Tongue (tissue), 2 donors: Measurements from ENCODE around the gene PIK3C2B. TPM values are rescaled to one million over a fixed set of nuclear protein-coding genes. Genes with fewer than 3 reads are reported as not detected.

Experiments used
- DNase-seq: peaks from one replicate; pipeline ENCODE4 v3.0.0-alpha.2; 2015
- total RNA-seq: library from RNA; depleted of rRNA; stranded (reverse); fragments of >200 nt; gene quantifications from one replicate; pipeline ENCODE4 v1.2.3, GENCODE V29; 2014

The PIK3C2B gene
- total RNA-seq, 1 donor from 2014 or later, result 32.3 TPM

DNA sequence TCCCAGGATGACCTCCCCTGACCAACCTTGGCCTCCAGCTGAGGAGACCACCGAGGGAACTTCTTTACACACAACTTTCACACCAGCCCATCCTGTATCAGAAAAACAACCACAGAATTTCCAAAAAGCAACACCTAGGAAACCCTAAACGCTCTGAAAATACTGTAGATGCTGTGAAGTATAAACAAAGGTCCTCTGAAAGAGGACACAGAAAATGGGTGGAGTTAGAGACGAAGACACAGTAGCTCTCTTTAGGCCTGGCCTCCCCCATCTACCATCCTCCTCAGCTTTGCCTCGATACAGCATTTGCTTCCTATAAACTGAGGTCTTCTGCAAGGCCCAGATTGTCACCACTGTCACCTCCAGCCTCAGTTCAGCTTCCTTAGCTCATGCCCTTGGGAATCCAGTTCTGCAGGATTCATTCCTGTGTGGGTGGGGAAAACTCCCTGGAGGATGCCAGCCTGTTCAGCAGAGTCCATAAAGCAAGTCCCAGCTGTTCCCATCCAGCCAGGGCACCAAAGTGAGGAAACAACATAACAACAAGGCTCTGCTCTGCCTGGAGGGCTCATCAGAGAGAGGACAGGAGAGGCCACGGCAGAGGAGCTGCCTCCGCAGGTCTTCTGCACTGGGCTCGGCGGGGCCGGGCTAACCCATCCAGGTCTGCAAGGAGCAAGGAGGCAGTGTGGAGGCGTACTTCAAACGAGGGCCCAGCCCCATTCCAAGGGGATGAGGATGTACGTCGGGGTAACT lies 15.0 kb downstream of the PIK3C2B start:
- DNase-seq, result peak; percentile 44

DNA sequence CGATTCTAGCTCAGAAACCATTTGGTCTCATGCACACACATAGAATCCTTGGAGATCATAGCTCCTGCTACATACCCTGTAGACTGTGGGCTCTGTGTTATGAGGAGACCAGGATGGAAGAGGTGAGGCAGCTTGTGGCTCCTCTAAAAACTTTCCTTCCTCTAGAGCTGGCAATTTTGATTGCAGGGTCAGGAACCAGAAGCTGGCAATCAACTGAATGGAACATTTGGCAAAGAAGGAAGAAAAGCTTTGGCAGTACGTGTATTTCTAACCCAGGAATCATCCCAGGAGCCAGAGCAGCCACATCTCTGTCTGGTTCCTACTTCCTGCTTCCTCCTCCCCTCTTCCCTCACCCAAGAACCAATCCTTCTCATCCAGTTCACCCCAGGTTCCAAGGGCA lies 15.7 kb downstream of the PIK3C2B start:
- DNase-seq, result no peak

- DNase-seq, result no peak
These were observed 16.3 kb downstream of the PIK3C2B start for GRCh38 chr1:204478172-204478899.

GRCh38 chr1:204477036-204477740 lies 17.4 kb downstream of the PIK3C2B start:
- no peak for DNase-seq

- no peak for DNase-seq
These were observed 18.0 kb downstream of the PIK3C2B start for GRCh38 chr1:204476563-204476962.

DNA sequence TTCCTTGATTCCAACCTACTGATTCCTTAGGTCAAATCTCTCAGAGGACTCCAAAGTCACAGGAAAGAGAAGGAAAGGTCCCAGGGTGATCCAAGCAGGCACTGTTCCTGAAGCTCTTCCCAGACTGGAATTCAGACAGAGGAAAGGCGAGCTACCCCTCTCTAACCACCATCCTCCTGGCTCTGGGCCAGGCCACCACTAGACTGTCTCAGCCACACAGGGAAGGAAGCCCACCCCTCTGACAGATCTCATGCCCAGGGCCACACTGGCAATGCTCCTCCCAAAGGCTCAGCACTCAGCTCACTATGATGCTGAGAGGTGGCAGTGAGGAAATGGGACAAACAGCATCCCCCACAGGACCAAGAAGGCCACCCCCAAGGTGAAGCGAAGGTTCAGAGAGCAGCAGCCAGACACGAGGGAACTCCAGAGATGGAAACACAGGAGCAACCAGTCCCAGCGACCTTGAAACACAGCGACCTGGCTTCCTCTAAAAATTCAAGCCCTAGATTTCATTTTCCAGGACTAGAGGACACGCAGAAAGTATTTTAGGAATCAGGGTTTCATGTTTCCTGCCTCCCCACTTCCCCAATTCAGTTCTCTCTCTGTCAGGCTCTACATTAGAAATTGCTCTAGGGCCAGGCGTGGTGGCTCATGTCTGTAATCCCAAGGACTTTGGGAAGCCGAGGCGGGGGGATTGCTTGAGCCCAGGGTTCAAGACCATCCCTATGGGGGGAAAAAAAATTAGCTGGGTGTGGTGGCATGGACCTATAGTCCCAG lies 18.8 kb downstream of the PIK3C2B start:
- DNase-seq, result peak; percentile 50

- DNase-seq, result no peak
These were observed 21.1 kb downstream of the PIK3C2B start for GRCh38 chr1:204473400-204473965.

GRCh38 chr1:204472660-204473059 lies 21.9 kb downstream of the PIK3C2B start:
- DNase-seq, result no peak

GRCh38 chr1:204471687-204472086 lies 22.9 kb downstream of the PIK3C2B start:
- DNase-seq, result no peak

GRCh38 chr1:204469304-204469703 lies 25.3 kb downstream of the PIK3C2B start:
- DNase-seq, result no peak

DNA sequence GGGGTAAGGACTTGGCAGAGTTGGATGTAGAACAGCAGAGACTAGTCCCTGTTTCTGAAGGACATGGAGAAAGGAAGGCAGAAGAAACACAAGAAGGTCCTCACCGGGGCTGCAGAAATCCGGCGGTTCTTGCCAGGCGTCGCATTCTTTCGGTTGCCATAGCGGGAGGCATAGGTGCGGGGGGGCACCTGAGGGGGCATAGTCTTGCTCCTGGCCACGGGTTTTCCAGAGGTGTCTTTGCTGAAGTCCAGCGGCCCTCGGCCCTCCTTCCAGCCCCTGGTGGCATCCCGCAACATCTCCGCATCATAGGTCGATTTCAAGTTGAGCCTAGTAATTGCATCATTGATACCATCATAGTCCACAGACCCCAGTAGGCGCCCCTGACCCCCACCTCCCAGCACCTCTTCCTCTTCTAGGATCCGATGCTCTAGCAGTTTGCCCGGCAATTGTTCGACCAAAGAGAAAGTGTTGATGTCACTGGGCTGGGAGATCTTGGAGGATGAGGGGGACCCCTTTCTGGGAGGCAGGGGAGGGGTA lies 25.8 kb downstream of the PIK3C2B start:
- no peak for DNase-seq

DNA sequence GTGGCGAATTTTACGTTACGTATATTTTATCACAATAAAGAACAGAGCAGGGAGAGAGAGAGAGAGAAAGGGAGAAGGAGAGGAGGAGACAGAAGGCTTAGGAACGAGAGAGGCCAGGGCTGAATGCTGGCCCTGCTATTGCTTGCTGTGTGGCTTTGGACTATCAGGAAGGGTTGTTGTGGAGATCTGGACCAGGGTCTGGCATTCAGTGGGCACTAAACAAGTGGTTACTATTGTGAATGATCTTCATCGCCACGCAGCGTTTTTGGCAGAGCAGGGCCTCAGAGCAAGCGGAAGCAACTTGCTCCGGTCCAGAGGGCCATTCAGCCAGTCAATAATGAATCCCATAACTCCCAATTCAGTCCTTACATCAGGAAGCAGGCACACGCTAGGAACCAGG lies 26.4 kb downstream of the PIK3C2B start:
- DNase-seq, result no peak

DNA sequence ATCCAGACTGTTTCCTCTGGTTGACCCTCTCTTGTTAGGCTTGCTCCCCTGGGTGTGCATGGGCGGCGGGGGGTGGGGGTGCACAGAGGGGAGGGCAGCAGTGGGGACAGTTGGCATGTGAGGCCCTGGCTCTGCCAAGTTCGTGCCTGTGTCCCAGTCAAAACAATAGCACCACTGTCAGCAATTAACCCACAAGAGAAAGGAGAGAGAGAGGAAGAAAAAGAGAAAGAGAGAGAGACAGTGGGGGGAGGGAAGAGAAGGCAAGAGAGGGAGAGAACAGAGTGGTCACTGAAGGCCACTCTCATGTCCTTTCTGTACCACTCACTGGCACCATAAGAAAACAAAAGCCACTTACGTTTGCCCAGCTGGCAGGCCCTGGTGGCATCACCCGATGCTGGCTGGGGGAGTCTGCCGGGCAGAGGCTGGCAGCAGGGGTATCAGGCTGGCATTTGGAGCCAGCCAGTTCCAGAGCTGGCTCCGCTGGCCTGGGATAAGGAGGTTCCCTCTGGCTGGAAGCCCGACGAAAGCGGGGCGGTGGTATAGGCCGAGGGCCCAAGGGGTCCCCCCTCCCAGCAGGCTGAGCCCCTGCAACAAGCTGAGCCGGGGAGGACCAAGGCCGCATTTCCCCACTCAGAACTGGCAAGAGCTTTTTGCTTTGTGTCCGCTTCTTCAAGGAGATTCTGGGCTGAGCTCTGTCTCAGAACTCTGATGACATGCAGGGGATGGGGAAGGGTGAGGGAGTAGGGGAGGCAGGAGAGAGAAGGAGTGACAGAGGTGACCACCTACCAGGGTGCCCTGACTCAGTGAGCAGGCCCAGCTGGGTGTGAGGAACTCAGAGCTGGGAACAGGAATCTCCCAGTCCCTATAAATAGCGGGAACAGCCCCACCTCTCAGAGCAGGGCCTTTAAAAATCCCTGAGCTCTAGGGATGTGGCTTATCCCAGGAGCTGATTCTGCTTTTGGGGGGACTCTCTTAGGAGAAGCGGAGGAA lies 27.9 kb downstream of the PIK3C2B start:
- peak; percentile 57 for DNase-seq

DNA sequence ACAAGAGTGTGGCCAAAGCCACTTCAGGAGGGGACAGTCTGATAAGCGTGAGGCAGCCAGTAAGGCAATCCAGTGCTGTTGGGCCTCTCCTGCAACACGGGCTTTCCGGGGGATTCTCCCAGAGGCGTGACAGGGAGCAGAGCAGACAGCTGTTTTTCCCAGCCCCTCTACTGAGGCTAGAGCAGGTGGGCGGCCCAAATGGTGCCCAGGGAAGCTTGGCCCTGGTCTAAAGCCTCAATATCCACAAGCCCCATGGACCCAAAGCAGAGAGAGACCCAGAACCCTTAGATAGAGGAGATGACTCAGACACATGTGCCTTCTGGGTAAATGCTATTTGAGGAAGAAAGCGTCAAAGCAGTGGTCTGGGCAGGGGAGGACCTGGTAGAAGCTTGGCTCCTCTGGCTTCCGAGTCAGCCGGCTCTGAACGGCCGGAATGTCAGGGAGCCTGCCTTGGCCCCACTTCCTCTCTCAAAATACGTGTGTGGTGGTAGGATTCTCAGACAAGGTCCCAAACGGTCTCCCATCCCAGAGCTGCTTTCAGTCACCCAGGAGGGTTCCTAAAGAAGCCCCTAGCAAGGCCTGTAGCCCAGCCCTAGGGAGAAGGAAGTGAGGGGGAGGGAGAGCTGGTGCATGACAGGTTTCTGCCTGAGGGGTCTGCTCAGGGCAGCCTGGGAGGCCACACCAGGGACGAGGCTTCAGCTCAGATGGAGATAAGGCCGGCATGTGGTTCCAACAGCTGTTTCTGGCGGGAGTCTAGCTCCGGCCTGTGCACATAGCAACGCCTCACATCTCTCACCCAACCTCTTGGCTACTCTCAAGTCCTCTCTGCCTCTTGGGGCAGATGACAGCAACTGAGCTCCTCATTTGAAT lies 28.8 kb downstream of the PIK3C2B start:
- DNase-seq, result peak; percentile 86

- peak; percentile 17 for DNase-seq
These were observed 29.9 kb downstream of the PIK3C2B start for GRCh38 chr1:204464701-204465100.

GRCh38 chr1:204464187-204464631 lies 30.4 kb downstream of the PIK3C2B start:
- DNase-seq, result no peak

- peak; percentile 82 for DNase-seq
These were observed 31.2 kb downstream of the PIK3C2B start for GRCh38 chr1:204463125-204464060.

DNA sequence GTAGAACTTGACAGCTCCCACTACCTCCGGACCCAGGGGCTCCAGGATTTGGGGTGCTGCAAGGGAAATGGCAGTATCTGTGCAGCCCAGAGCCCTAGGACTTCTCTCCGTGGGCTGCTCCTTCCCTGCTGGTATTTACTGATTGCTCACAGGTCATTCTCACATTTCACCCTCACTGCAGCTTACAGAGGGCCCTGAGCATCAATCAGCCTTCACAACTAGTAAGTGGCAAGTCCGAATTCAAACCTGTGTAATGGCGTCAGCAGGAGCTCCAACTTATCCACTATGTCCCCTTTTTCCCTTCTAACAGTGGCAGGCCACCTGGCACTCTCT lies 32.4 kb downstream of the PIK3C2B start:
- DNase-seq, result no peak
